Aorta (tissue), 5 donors: ENCODE results near the gene PLEKHA1. TPM values are rescaled to one million over a fixed set of nuclear protein-coding genes. Genes with fewer than 3 reads are reported as not detected.

Source experiments
- ATAC-seq: fragments of 200-7000 bp; cut with Tn5 transposase; one replicate; pipeline ENCODE4 v1.9.1; 2022; ENCODE audit warnings: moderate library complexity; ENCODE audit not compliant: low FRiP score
- DNase-seq, 2 donors: peaks; one replicate each; pipeline ENCODE4 v3.0.0-alpha.2; 2020
- H3K27ac ChIP-seq, 2 donors: one replicate each; pipeline ENCODE4 v1.5.1; 2013; ENCODE audit warnings: low read length in 2 of 2, mild to moderate bottlenecking in 2 of 2, moderate library complexity in 2 of 2, control low read depth in 1 of 2, inconsistent platforms in 1 of 2, low read depth in 1 of 2
- H3K27me3 ChIP-seq, 2 donors: one replicate each; pipeline ENCODE4 v1.6.1; 2013; ENCODE audit warnings: control low read depth in 1 of 2, low read length in 1 of 2, mild to moderate bottlenecking in 1 of 2, moderate library complexity in 1 of 2; ENCODE audit not compliant: insufficient read depth in 2 of 2, control insufficient read depth in 1 of 2
- H3K36me3 ChIP-seq, 2 donors: one replicate each; pipeline ENCODE4 v1.6.1; 2013; ENCODE audit warnings: control low read depth in 1 of 2, low read length in 1 of 2, mild to moderate bottlenecking in 1 of 2; ENCODE audit not compliant: insufficient read depth in 2 of 2, control insufficient read depth in 1 of 2
- H3K4me1 ChIP-seq, 2 donors: one replicate each; pipeline ENCODE4 v1.6.1; 2013; ENCODE audit warnings: low read length in 2 of 2, control low read depth in 1 of 2, mild to moderate bottlenecking in 1 of 2, moderate library complexity in 1 of 2; ENCODE audit not compliant: insufficient read depth in 2 of 2, control insufficient read depth in 1 of 2
- H3K4me3 ChIP-seq, 2 donors: one replicate each; pipeline ENCODE4 v1.5.1; 2013; ENCODE audit warnings: low read length in 2 of 2, control low read depth in 1 of 2, mild to moderate bottlenecking in 1 of 2
- H3K9me3 ChIP-seq: one replicate; pipeline ENCODE4 v1.6.1; 2013; ENCODE audit warnings: mild to moderate bottlenecking, low read length; ENCODE audit not compliant: control insufficient read depth
- WGBS, 2 donors: extraction: QIAGEN DNeasy Blood & Tissue Kit; methylation state at CpG; one replicate each; pipeline ENCODE4 v1.1.7; 2013; 5-methylcytosine and 5-hydroxymethylcytosine counted together
- intact Hi-C, 2 donors: fragments of 100-400 bp; cut with DNase I; formaldehyde crosslinking; loops; one replicate each; pipeline versions ENCODE4 v1.14.2 to v1.15.0; 2022
- polyA plus RNA-seq, 2 donors: library from polyadenylated mRNA; stranded (reverse); fragments of 200-250 nt; gene quantifications; one replicate each; pipeline ENCODE4 v1.2.3, GENCODE V29; 2013
- total RNA-seq, 2 donors: library from RNA; stranded (reverse); fragmentation: NEBNext Ultra II Directional; extraction: Animal tissue kit (Norgen Biotek cat#: 25700); gene quantifications; one replicate each; pipeline ENCODE4 v1.2.1, GENCODE V29; 2021
- donor health status: healthy with polysubstance abuse.
- donor health status: Bipolar disorder and iron deficiency.
- donor health status: DM: no; HTN: no; CAD: no.
- donor health status: DM: no; HTN: no; CAD: no.
- donor health status: DM: yes; HTN: yes; CAD: no.

PLEKHA1 gene
- total and polyA plus RNA-seq, 4 donors = 16.3 to 46.1 (median 28.4) TPM

DNA sequence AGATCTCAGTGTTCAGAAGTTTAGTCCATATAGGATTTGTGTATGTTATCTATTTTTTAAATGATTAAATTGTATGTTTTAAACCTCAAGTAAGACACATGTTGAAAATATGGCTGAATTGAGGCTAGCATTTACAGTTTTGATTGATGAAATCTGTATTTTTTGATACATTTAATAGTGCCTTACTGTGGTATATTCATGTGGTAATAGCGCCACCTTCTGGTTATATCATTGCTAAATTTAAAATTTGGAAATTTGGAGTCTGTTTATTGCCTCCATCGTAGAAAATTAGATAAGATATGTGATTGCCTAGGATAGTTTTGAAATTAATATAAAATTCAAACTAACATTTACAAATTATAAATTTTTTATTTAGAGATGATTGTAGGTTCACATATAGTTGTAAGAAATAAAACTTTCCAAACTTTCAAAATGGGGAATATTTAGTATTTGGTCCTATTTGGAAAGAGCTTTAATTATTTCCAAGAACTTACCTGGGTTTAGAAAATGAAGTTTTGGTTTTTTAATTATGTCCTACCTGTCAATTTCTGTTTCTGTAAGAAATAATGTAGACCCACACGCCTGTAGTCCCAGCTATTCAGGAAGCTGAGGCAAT lies 60.8 kb downstream of the PLEKHA1 start:
- ATAC-seq (no peak), DNase-seq (no peak)
- intact Hi-C loops = loop anchor here in 1 of 2 donors (5.0 kb wide), 1 partner anchor 132 kb away; no protein-coding TSS in a partner anchor

DNA sequence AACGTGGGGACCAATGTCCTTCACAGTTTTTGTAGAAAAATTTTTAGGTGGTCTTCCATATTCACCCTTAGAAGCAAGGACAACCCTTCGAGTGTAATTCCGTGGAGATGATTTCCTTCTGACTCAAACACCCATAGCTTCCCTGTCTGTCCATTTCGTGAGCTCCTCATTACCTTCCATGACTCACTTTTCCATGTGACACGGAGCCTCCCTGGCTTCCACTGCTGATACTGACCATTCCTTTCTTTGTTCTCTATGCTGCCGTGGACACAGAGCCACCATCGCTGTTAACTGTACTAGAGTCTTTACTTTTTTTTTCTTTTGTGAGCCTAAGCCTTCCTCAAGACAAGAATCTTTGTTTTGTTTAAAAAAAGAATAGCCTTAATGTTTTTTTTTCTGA lies 67.5 kb downstream of the PLEKHA1 start:
- DNase-seq = no peak
- Histone ChIP-seq H3K4me1 (no peaks in the 10 kb centered on the region), H3K27ac (no peak overlapping the region), H3K27me3 (no peaks in the 10 kb centered on the region), H3K4me3 (no peak overlapping the region), H3K36me3 (peaks cover 0 to 3% of the 10 kb centered on the region in 2 donors), H3K9me3 (no peaks in the 10 kb centered on the region)
- intact Hi-C loops = no loop called here
- ATAC-seq = no peak
- 88% methylated on average over 7 of the region's 7 CpGs for WGBS, 2 donors

More for the DNA sequence above, 60.8 kb downstream of the PLEKHA1 start:
- Histone ChIP-seq H3K36me3 (peaks cover 0 to 3% of the 10 kb centered on the region in 2 donors), H3K4me3 (no peak overlapping the region), H3K9me3 (no peaks in the 10 kb centered on the region), H3K27ac (no peak overlapping the region), H3K4me1 (no peaks in the 10 kb centered on the region), H3K27me3 (no peaks in the 10 kb centered on the region)
- 29 to 30% methylated on average over 3 of the region's 3 CpGs for WGBS, 2 donors

DNA sequence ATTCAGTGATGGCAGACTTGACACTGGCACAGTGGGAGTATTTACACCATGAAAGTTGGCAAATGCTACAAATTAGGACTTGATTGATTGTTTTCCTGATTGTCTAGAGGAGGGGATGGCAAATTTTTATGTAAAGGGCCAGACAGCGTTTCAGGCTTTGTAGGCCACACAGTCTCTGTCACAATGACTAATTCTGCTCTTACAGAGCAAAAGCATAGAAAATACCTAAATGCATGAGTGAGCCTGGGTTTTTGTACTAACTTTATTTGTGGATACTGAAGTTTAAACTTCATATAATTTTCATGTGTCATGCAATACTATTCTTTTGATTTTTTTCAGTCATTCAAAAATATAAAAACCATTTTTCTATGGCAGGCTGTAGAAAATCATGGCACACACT lies 71.0 kb downstream of the PLEKHA1 start:
- Histone ChIP-seq H3K9me3 (no peaks in the 10 kb centered on the region), H3K36me3 (no peaks in the 10 kb centered on the region), H3K4me3 (no peak overlapping the region), H3K27me3 (no peaks in the 10 kb centered on the region), H3K27ac (no peak overlapping the region), H3K4me1 (peaks cover 0 to 2% of the 10 kb centered on the region in 2 donors)
- intact Hi-C loops = loop anchor here in 1 of 2 donors (5.0 kb wide), 1 partner anchor 122 kb away; no protein-coding TSS in a partner anchor
- ATAC-seq = no peak
- 83 to 88% methylated on average over 1 of the region's 1 CpG for WGBS, 2 donors
- DNase-seq = no peak

DNA sequence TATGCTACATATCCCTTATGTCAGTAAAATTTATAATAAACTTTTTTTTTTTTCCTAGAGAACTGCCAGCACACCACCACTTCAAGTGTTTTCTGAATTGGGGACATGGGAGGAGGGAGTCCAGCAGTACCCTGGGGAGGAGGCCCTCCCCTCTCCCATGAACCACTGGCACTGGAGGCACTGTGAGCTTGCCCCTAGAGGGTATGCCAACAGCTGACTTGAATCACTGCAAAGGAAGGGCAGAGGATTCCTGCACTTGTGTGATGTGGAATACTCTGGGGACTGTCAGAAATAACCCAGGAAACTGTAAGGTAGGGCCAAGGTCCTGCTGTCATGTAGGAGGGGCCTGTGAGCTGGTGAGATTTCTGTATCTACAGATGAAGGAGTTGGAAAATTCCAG lies 71.4 kb downstream of the PLEKHA1 start:
- no peaks in the 10 kb centered on the region for H3K9me3 ChIP-seq
- intact Hi-C loops = loop anchor here in 1 of 2 donors (5.0 kb wide), 1 partner anchor 121 kb away; no protein-coding TSS in a partner anchor
- ATAC-seq (no peak), DNase-seq (no peak)
- H3K27me3 ChIP-seq = no peaks in the 10 kb centered on the region
- H3K4me3 ChIP-seq = no peak overlapping the region
- H3K27ac ChIP-seq = no peak overlapping the region
- H3K4me1 ChIP-seq = peaks cover 0 to 2% of the 10 kb centered on the region in 2 donors
- no peaks in the 10 kb centered on the region for H3K36me3 ChIP-seq

DNA sequence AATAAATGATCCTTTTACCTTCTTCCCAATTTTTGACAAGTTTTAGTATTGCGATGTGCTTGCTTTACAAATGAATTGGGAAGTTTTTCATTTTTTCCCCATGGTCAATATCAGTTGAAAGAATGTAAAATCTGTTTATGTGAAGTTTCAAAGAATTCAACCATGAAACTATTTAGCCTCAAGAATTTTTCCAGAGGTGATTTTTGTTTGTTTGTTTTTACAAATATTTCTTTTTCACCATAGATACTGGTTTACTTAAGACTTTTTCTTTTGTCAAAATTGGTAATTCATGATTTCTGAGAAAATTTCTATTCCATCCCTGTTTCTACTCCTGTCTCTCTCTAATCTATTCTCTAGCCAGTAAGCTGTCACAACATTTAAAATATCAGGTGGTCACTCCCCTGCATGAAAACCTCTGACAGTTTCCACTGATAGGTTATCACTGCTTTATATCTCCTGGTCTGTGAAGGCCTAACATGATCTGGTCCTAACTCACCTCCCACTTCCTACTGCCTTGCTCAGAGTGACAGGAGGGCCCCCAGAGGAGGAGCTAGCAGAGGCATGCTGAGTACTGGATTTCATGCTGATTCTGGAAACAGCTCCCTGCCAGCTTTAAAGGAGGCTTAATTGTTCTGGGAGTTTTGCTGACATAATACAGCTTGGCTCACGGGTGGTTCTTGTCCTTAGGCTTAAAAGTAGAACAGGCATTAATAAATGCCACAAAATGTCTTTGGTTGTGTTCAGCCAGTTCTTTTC lies 72.3 kb downstream of the PLEKHA1 start:
- no peaks in the 10 kb centered on the region for H3K27me3 ChIP-seq
- no peak overlapping the region for H3K27ac ChIP-seq
- peaks cover 0 to 2% of the 10 kb centered on the region in 2 donors for H3K4me1 ChIP-seq
- intact Hi-C loops = loop anchor here in 1 of 2 donors (5.0 kb wide), 1 partner anchor 120 kb away; no protein-coding TSS in a partner anchor
- H3K36me3 ChIP-seq = no peaks in the 10 kb centered on the region
- ATAC-seq (no peak), DNase-seq (no peak)
- no peaks in the 10 kb centered on the region for H3K9me3 ChIP-seq
- H3K4me3 ChIP-seq = no peak overlapping the region
- 54% methylated on average over 2 of the region's 2 CpGs for WGBS, 2 donors

DNA sequence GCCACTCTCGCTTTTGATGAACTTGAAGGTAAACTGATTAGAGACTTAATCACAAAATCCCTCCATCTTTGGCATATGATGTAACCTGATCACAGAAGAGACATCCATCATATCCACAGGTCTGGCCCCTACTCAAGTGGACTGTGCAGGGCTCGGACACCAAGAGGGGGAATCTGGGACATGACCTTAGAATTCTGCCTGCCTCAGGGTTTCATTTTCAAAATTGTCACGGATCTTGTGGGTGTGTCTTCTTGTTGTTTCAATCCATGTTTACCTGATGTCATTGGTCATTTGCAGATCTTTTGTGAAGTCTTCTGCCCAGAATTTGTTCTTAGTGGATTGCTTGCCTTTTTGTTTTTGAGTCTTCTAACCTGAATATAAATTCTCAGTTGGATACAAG lies 74.1 kb downstream of the PLEKHA1 start:
- intact Hi-C loops = loop anchor here in 1 of 2 donors (5.0 kb wide), 1 partner anchor 119 kb away; no protein-coding TSS in a partner anchor
- WGBS, 2 donors = 97 to 98% methylated on average over 3 of the region's 3 CpGs
- H3K27me3 ChIP-seq = no peaks in the 10 kb centered on the region
- DNase-seq (no peak), ATAC-seq (no peak)
- no peaks in the 10 kb centered on the region for H3K36me3 ChIP-seq
- H3K4me1 ChIP-seq = peaks cover 0 to 2% of the 10 kb centered on the region in 2 donors
- H3K4me3 ChIP-seq = no peak overlapping the region
- H3K9me3 ChIP-seq = no peaks in the 10 kb centered on the region
- H3K27ac ChIP-seq = no peak overlapping the region

DNA sequence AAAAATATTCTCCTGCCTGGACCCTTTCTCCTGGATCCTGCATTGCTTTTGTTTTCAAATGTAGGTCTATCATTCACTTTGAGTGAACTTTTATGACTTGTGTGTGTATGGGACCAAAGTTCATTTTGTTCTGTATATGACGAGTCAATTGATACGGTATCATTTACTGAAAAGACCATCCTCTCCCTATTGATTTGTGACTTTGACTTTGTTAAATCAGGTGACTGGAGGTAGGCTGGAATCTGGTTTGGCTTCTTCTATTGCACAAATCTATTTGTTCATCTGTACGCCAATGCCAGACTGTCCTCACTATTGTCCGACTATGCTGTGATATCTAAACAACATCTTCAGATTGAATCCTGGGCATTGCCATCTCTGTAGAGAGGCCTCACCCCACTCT lies 74.6 kb downstream of the PLEKHA1 start:
- no peak for ATAC-seq
- Histone ChIP-seq H3K4me1 (peaks cover 0 to 2% of the 10 kb centered on the region in 2 donors), H3K27me3 (no peaks in the 10 kb centered on the region), H3K4me3 (no peak overlapping the region), H3K27ac (no peak overlapping the region), H3K9me3 (no peaks in the 10 kb centered on the region), H3K36me3 (no peaks in the 10 kb centered on the region)
- WGBS, 2 donors = 93 to 98% methylated on average over 4 of the region's 4 CpGs
- no peak for DNase-seq
- intact Hi-C loops = loop anchor here in 1 of 2 donors (5.0 kb wide), 1 partner anchor 118 kb away; no protein-coding TSS in a partner anchor

DNA sequence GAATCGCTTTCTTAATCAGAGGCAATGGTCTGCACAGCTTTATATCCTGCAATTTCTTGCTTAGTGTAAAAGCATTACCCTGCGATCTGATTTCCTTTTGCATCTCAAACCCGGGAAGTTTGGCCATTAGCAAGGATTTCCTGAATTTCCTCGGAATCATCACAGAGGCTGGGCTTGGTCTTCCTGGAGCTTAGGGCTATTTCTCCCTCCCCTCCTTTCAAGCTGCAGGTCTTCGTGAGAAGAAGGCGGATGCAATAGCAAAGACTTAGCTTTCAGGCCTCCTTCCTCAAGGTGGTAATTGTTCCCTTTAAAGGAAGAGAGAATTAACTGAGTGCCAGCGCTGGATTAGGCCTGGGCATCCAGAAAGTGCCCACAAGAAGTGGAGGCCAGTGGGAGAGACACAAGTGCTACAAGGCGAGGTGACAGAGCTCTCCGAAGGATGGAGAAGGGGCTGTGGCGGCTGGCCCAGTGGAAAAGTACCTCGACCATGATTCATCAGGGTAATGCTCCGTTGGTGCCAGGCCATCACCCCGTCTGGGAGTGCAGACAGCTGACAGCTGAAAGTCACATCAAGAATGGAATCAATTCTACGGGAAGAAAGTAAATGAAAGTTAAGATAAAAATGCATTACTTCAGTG lies 76.0 kb downstream of the PLEKHA1 start:
- intact Hi-C loops = no loop called here
- no peak overlapping the region for H3K27ac ChIP-seq
- H3K4me1 ChIP-seq = peaks cover 0 to 2% of the 10 kb centered on the region in 2 donors
- no peaks in the 10 kb centered on the region for H3K27me3 ChIP-seq
- H3K4me3 ChIP-seq = no peak overlapping the region
- no peak for DNase-seq
- WGBS, 2 donors = 76% methylated on average over 14 of the region's 14 CpGs
- no peaks in the 10 kb centered on the region for H3K9me3 ChIP-seq
- no peak for ATAC-seq
- H3K36me3 ChIP-seq = no peaks in the 10 kb centered on the region
